Hematopoietic multipotent progenitor cell treated with erythropoietin and hydrocortisone succinate and interleukin-3 and kit ligand, for 4 days (in vitro differentiated cells): ENCODE results near the gene OR10H3.

Experiments
- DNase-seq: peaks from one replicate; pipeline ENCODE4 v3.0.0-alpha.2; 2015

OR10H3 gene

DNA sequence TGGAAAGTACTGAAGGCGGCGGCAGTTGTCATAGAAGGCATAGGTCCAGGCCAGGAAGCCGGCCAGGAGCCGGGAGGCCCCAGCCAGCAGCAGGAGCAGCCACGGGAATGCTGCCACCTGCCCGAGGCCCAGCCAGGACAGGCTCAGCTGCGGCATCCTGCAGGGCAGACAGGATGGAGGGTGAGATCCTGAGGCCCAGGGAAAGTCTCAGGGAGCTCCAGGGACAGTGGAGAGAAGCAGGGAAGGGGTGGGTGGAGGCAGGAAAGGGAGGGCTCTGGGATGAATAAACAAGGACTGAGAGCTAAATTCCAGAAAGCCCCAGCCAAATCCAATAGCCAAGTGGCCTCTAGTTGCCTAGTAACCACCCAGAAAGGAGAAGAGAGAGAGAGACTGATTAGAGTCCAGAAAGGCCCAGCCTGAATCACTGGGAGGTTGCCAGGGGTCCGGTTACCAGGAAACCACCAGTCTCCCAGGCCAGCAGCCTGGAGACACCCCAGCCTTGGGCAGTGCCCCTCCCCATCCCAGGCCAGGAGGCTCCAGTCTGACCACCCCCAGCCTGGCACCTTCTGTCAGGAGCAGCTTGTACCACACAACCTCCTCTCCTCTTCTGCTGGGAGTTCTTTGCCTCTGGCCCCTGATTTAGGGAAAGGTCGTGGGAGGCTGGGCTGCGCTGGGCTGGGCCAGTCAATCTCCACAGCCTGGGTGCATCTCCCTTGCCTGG is 42.1 kb downstream of the OR10H3 start:
- DNase-seq = peak; percentile 25

DNA sequence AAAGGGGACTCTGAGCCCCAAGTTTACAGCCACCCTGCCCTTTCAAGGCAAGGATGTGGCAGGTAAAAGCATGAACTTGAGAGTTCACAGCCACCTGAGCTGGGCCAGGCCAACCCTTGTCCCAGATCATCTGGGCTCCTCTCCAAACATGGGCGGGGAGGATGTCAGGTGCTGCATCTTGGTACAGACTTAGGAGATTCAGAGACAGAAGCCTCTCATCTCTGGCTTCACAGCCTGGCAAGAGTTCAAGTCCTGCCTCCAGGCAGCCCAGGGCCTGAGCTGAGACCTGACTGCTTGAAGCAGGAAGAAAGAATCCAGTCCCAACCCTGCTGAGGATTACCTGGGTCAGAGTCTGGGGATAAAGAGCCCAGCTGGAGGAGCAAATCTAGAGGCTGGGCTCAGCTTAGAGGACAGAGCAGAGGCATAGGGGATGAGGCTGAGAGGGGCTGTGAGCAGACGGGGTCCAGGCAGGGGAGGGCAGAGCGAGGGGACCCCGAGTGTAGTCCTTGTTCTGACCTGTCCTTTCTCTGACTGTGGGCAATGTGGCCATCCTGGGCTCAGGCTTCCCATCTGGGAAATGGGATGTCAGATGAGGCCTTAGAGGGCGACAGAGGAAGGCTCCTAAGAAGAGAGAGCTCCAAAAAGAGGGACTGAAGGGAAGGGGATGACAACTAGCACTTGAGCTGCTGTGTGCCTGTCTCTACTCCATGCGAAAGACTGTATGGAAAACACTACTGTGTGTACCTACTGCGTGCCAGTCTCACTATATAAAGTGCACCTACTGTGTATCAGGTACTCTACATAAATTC is 43.0 kb downstream of the OR10H3 start:
- DNase-seq = no peak

DNA sequence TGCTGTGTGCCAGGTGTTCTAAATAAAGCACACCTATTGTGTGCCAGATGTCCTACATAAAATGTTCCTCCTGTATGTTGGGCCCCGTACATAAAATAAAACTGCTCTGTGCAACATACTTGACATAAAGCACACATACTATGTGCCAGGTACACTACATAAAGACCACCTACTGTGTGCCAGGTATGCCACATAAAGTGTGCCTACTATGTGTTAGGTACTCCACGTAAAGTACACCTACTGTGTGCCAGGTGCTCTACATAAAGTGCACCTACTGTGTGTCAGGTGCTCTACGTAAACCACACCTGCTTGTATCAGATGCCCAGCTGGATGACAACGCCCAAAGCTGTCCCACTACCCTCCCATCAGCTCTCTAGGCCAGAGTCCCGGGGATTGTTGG is 43.9 kb downstream of the OR10H3 start:
- DNase-seq = no peak

DNA sequence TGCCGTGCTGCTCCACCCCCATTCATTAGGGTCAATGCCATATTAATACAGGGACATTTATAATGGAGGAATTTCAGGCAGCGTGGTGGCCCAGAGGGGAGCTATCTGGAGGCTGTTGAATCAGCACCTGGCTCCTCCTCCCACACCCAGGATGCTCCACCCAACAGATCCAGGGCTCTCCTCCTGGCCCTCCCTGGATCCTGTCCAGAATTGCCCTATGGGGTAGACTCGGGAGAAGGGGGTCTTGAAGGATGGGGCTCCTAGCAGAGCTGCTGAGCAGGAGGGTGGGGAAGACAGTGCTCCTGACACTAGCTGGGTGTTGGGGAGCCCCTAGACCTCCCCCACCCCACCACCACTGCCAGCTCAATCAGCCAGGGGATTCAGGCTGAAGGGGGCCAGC is 44.4 kb downstream of the OR10H3 start:
- no peak for DNase-seq

DNA sequence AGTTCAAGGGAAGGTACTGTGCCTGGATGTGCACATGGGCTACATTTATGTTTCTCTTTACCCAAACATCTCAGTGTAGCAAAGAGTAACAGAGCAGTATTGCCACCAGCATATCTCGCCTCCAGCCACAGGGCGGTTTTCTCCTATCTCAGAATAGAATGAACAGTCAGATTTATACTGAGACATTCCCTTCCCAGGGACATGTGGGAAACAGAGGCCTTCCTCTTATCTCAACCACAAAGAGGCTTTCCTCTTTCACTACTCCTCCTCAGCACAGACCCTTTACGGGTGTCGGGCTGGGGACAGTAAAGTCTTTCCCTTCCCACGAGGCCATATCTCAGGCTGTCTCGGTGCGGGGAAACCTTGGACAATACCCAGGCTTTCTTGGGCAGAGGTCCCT is 45.1 kb downstream of the OR10H3 start:
- peak; percentile 82 for DNase-seq

DNA sequence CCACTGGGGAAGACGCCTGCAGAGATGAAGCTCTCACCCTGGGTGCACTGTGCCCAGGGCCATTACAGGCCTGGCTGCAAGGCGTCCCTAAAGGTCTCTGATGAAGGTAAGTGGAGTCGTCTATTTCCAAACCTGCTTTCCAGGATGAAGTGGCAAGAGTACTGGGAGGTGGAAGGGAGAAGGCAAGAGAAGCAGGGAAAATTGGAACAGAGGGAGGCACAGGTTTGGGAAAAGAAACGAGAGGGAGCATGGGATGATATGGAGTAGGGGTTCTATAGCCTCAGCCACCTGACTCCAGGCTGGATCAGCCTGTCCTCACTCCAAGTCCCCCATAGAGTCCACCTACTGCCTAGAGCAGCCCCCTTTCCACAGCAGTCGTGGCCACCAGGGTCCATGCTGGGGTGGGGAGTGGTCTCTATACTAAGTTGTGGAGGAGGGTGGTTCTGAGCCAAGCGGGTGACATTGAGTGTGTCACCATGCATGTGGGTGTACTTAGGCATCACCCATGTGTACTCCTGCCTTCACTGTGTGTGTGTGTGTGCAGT is 49.9 kb downstream of the OR10H3 start, which contains the start of gene OR10H5:
Gene OR10H5, plus strand, starts transcription at position 51 of the 545 bp plus-strand sequence. CDS start 6,388 bp downstream, outside the sequence.
- DNase-seq = no peak

DNA sequence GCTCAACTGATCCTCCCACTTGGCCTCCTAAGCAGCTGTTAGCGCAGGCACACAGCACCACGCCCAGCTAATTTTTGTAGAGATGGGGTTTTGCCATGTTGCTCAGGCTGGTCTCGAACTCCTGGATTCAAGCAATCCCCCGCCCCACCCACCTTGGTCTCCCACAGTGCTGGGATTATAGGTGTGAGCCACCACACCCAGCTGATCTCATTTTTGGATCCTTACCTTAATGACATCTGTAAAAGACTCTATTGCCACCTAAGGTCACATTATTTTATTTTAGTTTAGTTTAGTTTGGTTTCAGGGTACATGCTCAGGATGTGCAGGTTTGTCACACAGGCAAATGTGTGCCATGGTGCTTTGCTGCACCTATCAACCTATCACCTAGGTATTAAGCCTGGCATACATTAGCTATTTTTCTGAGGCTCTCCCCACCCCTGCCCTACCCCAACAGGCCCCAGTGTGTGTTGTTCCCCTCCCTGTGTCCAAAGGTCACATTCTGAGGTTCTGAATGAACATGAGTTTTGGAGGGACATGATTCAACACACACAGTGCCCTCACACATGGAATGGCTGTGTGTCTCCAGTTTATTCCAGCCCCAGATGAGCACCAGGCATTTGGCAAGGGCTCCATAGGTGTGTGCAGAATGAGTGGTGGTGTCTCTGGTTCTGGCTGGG is 50.9 kb downstream of the OR10H3 start:
- no peak for DNase-seq

DNA sequence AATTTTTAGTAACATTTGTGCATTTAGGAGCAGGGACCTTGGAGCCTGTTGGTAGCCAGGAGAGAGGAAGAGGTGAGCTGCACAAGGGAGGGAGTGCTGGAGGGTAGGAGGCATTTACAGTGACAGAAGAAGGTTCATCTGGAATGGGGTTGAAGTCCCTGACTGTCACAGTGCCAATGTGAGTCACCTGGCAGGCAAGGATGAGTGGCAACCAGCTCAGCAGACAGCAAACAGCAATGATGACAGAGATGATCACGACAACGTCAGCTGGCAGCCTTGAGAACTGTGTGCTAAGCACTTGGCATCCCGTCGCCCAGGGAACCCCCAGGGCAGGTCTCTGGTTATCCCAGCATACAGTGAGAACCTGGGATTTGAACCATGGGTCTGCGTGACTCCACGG is 52.3 kb downstream of the OR10H3 start:
- no peak for DNase-seq
